HepG2 (cell line): Measurements from ENCODE around the gene NDST1. TPM values are rescaled to one million over a fixed set of nuclear protein-coding genes. Genes with fewer than 3 reads are reported as not detected.

Experiments
- FOXA1 ChIP-seq, 2 experiments: fragments of 450-650 bp in 1 of 2; sonication (generic) in 1 of 2; formaldehyde crosslinking in 1 of 2; IDR thresholded peaks; 2 replicates each; pipeline versions ENCODE4 v1.4.0 to v1.6.1; 2016 to 2020; ENCODE audit warnings: missing genetic modification reagents in 1 of 2
- MATR3 ChIP-seq: sonication (generic); formaldehyde crosslinking; IDR thresholded peaks from 2 replicates; pipeline ENCODE4 v1.4.0; 2020; ENCODE audit warnings: missing genetic modification reagents
- THAP11 ChIP-seq: IDR thresholded peaks from 2 replicates; pipeline ENCODE4 v1.6.1; 2016; ENCODE audit warnings: missing biosample characterization, missing genetic modification reagents
- ZFP82 ChIP-seq: sonication (generic); formaldehyde crosslinking; IDR thresholded peaks from 2 replicates; pipeline ENCODE4 v1.5.1; 2020; ENCODE audit warnings: mild to moderate bottlenecking, missing genetic modification reagents, borderline replicate concordance
- ZNF207 ChIP-seq: fragments of 450-650 bp; IDR thresholded peaks from 2 replicates; pipeline ENCODE4 v1.6.1; 2016; ENCODE audit warnings: antibody characterized with exemption, borderline replicate concordance
- ZNF724P ChIP-seq: sonication (generic); formaldehyde crosslinking; IDR thresholded peaks from 2 replicates; pipeline ENCODE4 v1.8.0; 2022; ENCODE audit warnings: missing genetic modification reagents, borderline replicate concordance
- ZNF790 ChIP-seq: sonication (generic); formaldehyde crosslinking; IDR thresholded peaks from 2 replicates; pipeline ENCODE4 v1.8.0; 2022; ENCODE audit warnings: missing genetic modification reagents, mild to moderate bottlenecking, borderline replicate concordance
- ZNF850 ChIP-seq: sonication (generic); formaldehyde crosslinking; conservative IDR thresholded peaks from 2 replicates; pipeline ENCODE4 v1.9.0; 2021; ENCODE audit warnings: mild to moderate bottlenecking, missing genetic modification reagents
- polyA plus RNA-seq, 8 experiments: library from polyadenylated mRNA; depleted of rRNA in 3 of 8; stranded (reverse) in 7 of 8; unstranded in 1 of 8; fragments of >200 nt; fragmentation: Illumina TruSeq in 4 of 8; extraction: Trizol in 4 of 8; gene quantifications; 2 replicates each; pipeline versions ENCODE4 v1.2.1 to v1.2.3, GENCODE V29; 2011 to 2016; ENCODE audit warnings: low read depth in 4 of 8, missing spikeins in 1 of 8, mixed read lengths in 1 of 8; ENCODE audit not compliant: insufficient read depth in 1 of 8
- total RNA-seq, 5 experiments: library from RNA; depleted of rRNA; stranded (reverse); fragments of >200 nt; fragmentation: Illumina TruSeq; extraction: Trizol; gene quantifications; 2 replicates each; pipeline ENCODE4 v1.2.3, GENCODE V29; 2016; ENCODE audit warnings: low read depth in 1 of 5
- TF ChIP-seq, protein P1 (sequence below): sonication (generic); formaldehyde crosslinking; IDR thresholded peaks from 2 replicates; pipeline ENCODE4 v1.8.0; 2022; ENCODE audit warnings: missing genetic modification reagents, mild to moderate bottlenecking, borderline replicate concordance
- TF ChIP-seq, protein P2 (sequence below): sonication (generic); formaldehyde crosslinking; IDR thresholded peaks from 2 replicates; pipeline ENCODE4 v1.4.0; 2020; ENCODE audit warnings: missing genetic modification reagents, mild to moderate bottlenecking, borderline replicate concordance
- TF ChIP-seq, protein P3 (sequence below): sonication (generic); formaldehyde crosslinking; IDR thresholded peaks from 2 replicates; pipeline ENCODE4 v1.4.0; 2020; ENCODE audit warnings: mild to moderate bottlenecking, low read depth, missing genetic modification reagents

Gene NDST1
- total and polyA plus RNA-seq, 2 of the 13 experiments (the other 11 are each of a cell fraction or from before 2014, with no cell fraction given), result 23.8 to 26.2 TPM

DNA sequence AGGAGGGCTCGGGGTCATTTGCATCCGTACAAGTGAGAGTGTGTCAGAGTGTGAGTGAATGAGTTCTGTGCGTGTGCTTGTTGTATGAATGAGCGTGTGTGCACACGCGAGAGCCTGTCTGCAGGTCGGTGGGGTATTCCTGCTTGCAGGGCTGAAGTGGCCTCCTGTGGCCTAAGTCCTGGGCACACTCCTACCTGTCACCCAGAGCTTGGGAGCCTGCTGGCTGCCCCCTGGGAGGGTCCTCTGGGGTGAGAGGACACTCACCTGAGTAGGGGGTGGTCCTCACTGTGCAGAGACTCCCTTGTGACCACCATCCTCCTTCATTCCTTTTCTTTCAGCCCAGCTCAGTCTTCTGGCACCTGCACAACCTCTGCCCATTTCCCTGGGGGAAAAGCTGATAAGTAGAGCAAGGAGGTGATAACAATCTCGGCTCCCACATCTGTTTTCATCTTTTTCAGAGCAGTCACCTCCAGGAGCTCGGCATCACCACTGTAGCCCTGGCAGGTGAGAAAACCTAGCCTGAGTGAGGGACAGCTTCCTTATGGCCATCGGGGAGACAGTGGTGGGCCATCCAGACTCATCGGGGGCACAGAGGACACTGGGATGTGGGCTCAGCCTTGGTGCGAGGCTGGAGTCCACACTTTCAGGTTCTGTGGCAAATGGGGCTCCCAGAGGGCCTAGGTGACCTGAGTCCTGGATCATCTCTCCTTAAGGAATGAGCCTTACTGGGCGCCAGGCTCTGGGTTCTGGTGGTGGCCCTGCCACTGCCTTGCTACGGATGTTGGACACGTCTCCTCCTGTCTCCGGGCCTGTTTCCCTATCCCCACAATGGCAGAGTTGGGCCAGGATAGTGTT lies 93.8 kb downstream of the NDST1 start (continued):
- TF ChIP-seq ZNF850 (CRISPR knock-in tag) (no peak), ZFP82 (CRISPR knock-in tag) (no peak), MATR3 (CRISPR knock-in tag) (no peak), FOXA1 (IDR thresholded peaks at IDR 0.05) (no peak), FOXA1 (CRISPR knock-in tag; IDR thresholded peaks at IDR 0.05) (no peak), ZNF790 (no peak), ZNF207 (no peak), ZNF724P (CRISPR knock-in tag) (no peak), THAP11 (CRISPR knock-in tag) (no peak)
- TF ChIP-seq, protein P1, sequence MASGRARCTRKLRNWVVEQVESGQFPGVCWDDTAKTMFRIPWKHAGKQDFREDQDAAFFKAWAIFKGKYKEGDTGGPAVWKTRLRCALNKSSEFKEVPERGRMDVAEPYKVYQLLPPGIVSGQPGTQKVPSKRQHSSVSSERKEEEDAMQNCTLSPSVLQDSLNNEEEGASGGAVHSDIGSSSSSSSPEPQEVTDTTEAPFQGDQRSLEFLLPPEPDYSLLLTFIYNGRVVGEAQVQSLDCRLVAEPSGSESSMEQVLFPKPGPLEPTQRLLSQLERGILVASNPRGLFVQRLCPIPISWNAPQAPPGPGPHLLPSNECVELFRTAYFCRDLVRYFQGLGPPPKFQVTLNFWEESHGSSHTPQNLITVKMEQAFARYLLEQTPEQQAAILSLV (CRISPR knock-in tag), result no peak
- TF ChIP-seq, protein P2, sequence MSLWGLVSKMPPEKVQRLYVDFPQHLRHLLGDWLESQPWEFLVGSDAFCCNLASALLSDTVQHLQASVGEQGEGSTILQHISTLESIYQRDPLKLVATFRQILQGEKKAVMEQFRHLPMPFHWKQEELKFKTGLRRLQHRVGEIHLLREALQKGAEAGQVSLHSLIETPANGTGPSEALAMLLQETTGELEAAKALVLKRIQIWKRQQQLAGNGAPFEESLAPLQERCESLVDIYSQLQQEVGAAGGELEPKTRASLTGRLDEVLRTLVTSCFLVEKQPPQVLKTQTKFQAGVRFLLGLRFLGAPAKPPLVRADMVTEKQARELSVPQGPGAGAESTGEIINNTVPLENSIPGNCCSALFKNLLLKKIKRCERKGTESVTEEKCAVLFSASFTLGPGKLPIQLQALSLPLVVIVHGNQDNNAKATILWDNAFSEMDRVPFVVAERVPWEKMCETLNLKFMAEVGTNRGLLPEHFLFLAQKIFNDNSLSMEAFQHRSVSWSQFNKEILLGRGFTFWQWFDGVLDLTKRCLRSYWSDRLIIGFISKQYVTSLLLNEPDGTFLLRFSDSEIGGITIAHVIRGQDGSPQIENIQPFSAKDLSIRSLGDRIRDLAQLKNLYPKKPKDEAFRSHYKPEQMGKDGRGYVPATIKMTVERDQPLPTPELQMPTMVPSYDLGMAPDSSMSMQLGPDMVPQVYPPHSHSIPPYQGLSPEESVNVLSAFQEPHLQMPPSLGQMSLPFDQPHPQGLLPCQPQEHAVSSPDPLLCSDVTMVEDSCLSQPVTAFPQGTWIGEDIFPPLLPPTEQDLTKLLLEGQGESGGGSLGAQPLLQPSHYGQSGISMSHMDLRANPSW, result no peak
- TF ChIP-seq, protein P3, sequence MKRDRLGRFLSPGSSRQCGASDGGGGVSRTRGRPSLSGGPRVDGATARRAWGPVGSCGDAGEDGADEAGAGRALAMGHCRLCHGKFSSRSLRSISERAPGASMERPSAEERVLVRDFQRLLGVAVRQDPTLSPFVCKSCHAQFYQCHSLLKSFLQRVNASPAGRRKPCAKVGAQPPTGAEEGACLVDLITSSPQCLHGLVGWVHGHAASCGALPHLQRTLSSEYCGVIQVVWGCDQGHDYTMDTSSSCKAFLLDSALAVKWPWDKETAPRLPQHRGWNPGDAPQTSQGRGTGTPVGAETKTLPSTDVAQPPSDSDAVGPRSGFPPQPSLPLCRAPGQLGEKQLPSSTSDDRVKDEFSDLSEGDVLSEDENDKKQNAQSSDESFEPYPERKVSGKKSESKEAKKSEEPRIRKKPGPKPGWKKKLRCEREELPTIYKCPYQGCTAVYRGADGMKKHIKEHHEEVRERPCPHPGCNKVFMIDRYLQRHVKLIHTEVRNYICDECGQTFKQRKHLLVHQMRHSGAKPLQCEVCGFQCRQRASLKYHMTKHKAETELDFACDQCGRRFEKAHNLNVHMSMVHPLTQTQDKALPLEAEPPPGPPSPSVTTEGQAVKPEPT (CRISPR knock-in tag), result no peak
